ENCODE measurements around the gene STAU1.
A peak's percentile ranks its signal among the peaks of the same experiment; 100 is the strongest.
"Not testable (repeated sequence)": the region's sequence is repeated elsewhere in the genome, so short reads cannot be mapped to it uniquely, and the experiment has no call there.

The STAU1 gene

DNA sequence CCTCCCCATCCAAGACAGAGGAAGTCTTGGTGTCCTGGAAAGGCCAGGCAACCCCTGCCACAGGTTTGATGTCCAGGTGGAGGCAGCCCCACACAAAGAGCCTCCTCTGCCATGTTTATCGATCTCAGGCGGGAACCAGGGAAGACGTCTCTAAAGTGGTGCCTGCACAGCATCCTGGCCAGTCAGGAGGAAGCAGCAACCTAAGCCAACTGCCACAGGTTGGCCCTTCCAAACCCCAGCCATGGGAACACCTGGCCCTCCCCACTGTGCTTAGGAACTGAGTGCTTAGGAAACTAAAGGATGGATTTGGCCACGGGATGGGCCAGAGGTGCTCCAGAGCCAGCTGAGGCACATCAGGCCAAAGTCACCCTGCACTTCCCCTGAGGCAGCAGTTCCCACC is 85.1 kb downstream of the STAU1 start:
- H3K4me3 ChIP-seq (ENCODE audit: low read depth, low read length), result no peak overlapping the region
- ChIA-PET CTCF (interaction anchor here (1.6 kb wide), 1 partner anchor 114 kb away, joined by 4 read pairs; no protein-coding TSS in a partner anchor), POLR2A (no interaction called here)
- no peak for TF ChIP-seq ZNF26 (tag by site-specific recombination; IDR thresholded peaks at IDR 0.05)
- TF ChIP-seq SCRT2 (tag by site-specific recombination; IDR thresholded peaks at IDR 0.05), result peak; percentile 39
- no peaks in the 10 kb centered on the region for H3K4me1 ChIP-seq (ENCODE audit: control insufficient read depth, insufficient read depth, low read length)
- H3K36me3 ChIP-seq (ENCODE audit: control insufficient read depth in 2 of 2, insufficient read depth in 1 of 2, low read length in 2 of 2), result peaks cover 38 to 65% of the 10 kb centered on the region in 2 experiments
- H3K9me3 ChIP-seq (ENCODE audit: control insufficient read depth, insufficient read depth, low read depth, low read length), result no peaks in the 10 kb centered on the region
- 0 out of 2 replicates have a peak overlapping the region, but pooled peaks have one; percentile 16 for H3K27ac ChIP-seq (ENCODE audit: extremely low read depth, low read depth, low read length)

GRCh38 chr20:49100972-49101371 is 87.2 kb downstream of the STAU1 start:
- ChIA-PET CTCF (interaction anchor here (1.2 kb wide), 2 partner anchors 63 to 116 kb away, joined by 3 read pairs; no protein-coding TSS in a partner anchor), POLR2A (interaction anchor here (0.5 kb wide), 1 partner anchor 8 kb away, joined by 3 read pairs; no protein-coding TSS in a partner anchor)
- H3K27ac ChIP-seq (ENCODE audit: extremely low read depth, low read depth, low read length), result no peak overlapping the region

DNA sequence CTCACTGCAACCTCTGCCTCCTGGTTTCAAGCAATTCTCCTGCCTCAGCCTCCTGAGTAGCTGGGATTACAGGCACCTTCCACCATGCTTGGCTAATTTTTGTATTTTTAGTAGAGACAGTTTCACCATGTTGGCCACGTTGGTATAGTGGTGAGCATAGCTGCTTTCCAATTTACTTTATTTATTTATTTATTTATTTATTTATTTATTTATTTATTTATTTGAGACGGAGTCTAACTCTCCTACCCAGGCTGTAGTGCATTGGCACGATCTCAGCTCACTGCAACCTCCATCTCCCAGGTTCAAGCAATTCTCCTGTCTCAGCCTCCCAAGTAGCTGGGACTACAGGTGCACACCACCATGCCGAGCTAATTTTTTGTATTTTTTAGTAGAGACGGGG is 87.8 kb downstream of the STAU1 start:
- H3K27ac ChIP-seq (ENCODE audit: extremely low read depth, low read depth, low read length); H3K9me3 ChIP-seq (ENCODE audit: control insufficient read depth, insufficient read depth, low read depth, low read length); H3K4me1 ChIP-seq (ENCODE audit: control insufficient read depth, insufficient read depth, low read length); H3K4me3 ChIP-seq (ENCODE audit: low read depth, low read length): not testable (repeated sequence)
- ChIA-PET CTCF (interaction anchor here (1.2 kb wide), 2 partner anchors 63 to 116 kb away, joined by 3 read pairs; no protein-coding TSS in a partner anchor), POLR2A (interaction anchor here (0.6 kb wide), 1 partner anchor 14 kb away, joined by 8 read pairs; no protein-coding TSS in a partner anchor)
- peaks cover 59 to 90% of the 10 kb centered on the region in 2 experiments for H3K36me3 ChIP-seq (ENCODE audit: control insufficient read depth in 2 of 2, insufficient read depth in 1 of 2, low read length in 2 of 2)
- TF ChIP-seq ZNF664 (tag by site-specific recombination; IDR thresholded peaks at IDR 0.05), result peak; percentile 45
- peak; percentile 69; the same call in 1 of the 2 replicates for TF ChIP-seq AEBP2 (tag by site-specific recombination; IDR thresholded peaks at IDR 0.05; ENCODE audit: borderline replicate concordance)
- TF ChIP-seq ZNF426 (tag by site-specific recombination; IDR thresholded peaks at IDR 0.05), result peak; percentile 90
- TF ChIP-seq ZNF555 (tag by site-specific recombination; conservative IDR thresholded peaks at IDR 0.05), result peak; percentile 84
- peak; percentile 55 for TF ChIP-seq ZNF654 (tag by site-specific recombination; IDR thresholded peaks at IDR 0.05; ENCODE audit: low read depth)
- TF ChIP-seq GLIS1 (tag by site-specific recombination; IDR thresholded peaks at IDR 0.05), result 0 out of 2 replicates have a peak, but pooled peaks have one; percentile 12
- TF ChIP-seq ZNF791 (tag by site-specific recombination; IDR thresholded peaks at IDR 0.05), result peak; percentile 90

More at GRCh38 chr20:49100972-49101371, 87.2 kb downstream of the STAU1 start:
- no peaks in the 10 kb centered on the region for H3K9me3 ChIP-seq (ENCODE audit: control insufficient read depth, insufficient read depth, low read depth, low read length)
- no peaks in the 10 kb centered on the region for H3K4me1 ChIP-seq (ENCODE audit: control insufficient read depth, insufficient read depth, low read length)
- peaks cover 52 to 83% of the 10 kb centered on the region in 2 experiments for H3K36me3 ChIP-seq (ENCODE audit: control insufficient read depth in 2 of 2, insufficient read depth in 1 of 2, low read length in 2 of 2)
- H3K4me3 ChIP-seq (ENCODE audit: low read depth, low read length), result no peak overlapping the region
- TF ChIP-seq, protein P1, sequence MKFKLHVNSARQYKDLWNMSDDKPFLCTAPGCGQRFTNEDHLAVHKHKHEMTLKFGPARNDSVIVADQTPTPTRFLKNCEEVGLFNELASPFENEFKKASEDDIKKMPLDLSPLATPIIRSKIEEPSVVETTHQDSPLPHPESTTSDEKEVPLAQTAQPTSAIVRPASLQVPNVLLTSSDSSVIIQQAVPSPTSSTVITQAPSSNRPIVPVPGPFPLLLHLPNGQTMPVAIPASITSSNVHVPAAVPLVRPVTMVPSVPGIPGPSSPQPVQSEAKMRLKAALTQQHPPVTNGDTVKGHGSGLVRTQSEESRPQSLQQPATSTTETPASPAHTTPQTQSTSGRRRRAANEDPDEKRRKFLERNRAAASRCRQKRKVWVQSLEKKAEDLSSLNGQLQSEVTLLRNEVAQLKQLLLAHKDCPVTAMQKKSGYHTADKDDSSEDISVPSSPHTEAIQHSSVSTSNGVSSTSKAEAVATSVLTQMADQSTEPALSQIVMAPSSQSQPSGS (tag by site-specific recombination; IDR thresholded peaks at IDR 0.05; ENCODE audit: low read depth), result no peak
- TF ChIP-seq ZNF114 (tag by site-specific recombination; IDR thresholded peaks at IDR 0.05), result no peak
- no peak for TF ChIP-seq ZNF747 (tag by site-specific recombination; IDR thresholded peaks at IDR 0.05)
- no peak for TF ChIP-seq ZNF670 (tag by site-specific recombination; IDR thresholded peaks at IDR 0.05; ENCODE audit: low read depth)
- no peak for TF ChIP-seq ZSCAN18 (tag by site-specific recombination; IDR thresholded peaks at IDR 0.05)
- TF ChIP-seq, protein P2, sequence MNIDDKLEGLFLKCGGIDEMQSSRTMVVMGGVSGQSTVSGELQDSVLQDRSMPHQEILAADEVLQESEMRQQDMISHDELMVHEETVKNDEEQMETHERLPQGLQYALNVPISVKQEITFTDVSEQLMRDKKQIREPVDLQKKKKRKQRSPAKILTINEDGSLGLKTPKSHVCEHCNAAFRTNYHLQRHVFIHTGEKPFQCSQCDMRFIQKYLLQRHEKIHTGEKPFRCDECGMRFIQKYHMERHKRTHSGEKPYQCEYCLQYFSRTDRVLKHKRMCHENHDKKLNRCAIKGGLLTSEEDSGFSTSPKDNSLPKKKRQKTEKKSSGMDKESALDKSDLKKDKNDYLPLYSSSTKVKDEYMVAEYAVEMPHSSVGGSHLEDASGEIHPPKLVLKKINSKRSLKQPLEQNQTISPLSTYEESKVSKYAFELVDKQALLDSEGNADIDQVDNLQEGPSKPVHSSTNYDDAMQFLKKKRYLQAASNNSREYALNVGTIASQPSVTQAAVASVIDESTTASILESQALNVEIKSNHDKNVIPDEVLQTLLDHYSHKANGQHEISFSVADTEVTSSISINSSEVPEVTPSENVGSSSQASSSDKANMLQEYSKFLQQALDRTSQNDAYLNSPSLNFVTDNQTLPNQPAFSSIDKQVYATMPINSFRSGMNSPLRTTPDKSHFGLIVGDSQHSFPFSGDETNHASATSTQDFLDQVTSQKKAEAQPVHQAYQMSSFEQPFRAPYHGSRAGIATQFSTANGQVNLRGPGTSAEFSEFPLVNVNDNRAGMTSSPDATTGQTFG (tag by site-specific recombination; IDR thresholded peaks at IDR 0.05; ENCODE audit: borderline replicate concordance), result no peak
- TF ChIP-seq ZNF202 (tag by site-specific recombination; IDR thresholded peaks at IDR 0.05; ENCODE audit: borderline replicate concordance), result no peak
